ENCODE measurements around the gene TIGD2.
"Not testable (repeated sequence)": the region's sequence is repeated elsewhere in the genome, so short reads cannot be mapped to it uniquely, and the experiment has no call there.

Gene TIGD2

DNA sequence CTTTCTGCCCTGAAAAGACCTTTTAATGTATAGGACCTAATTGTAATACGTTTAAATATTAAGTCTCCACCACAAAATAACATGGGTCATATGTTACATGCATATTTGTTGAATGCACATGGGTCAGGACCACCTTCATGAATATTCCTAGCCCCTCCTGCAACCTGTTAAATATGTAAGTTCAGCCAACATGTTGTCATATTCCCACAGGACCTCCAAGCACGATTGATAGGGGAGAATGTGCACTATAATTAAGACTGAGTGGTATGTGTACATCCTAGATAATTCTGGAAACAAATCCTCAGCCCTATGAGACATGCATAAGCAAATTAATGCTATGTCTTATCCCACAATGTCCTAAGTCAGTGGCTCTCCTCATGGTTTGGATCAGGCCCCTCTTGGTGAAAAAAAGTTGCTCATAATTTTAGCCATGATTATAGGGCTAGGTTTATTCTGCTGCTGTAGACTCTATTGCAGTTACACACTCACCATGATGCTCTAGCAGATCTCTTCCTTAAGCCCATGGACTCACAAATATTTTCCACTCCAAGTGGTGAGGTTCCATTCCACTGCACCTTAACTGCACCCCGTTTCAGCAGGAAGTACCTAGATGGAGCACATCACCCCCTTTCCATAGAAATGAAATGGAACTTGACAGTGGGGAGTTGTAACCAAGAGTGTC is 10.2 kb downstream of the TIGD2 start:
- no peak for DNase-seq

DNA sequence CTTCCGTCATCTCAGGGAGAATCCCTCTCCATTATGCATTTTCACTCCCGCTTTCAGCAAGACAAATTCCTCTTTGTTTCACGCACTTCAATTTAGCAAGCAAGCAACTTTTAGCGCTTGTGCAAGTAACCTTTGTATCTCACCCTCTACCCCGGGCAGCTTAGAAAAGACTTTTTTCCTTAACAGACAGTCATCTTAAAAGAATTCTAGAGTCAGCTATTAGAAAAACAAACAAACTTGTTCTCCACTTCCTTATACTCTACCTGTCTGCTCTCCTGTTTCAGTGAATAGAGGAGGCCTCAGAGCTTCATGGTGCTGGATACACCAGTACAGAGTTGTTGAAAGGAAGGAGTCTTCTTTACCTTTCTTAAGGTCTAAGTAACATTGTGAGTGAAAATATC is 12.1 kb downstream of the TIGD2 start:
- DNase-seq: no peak

DNA sequence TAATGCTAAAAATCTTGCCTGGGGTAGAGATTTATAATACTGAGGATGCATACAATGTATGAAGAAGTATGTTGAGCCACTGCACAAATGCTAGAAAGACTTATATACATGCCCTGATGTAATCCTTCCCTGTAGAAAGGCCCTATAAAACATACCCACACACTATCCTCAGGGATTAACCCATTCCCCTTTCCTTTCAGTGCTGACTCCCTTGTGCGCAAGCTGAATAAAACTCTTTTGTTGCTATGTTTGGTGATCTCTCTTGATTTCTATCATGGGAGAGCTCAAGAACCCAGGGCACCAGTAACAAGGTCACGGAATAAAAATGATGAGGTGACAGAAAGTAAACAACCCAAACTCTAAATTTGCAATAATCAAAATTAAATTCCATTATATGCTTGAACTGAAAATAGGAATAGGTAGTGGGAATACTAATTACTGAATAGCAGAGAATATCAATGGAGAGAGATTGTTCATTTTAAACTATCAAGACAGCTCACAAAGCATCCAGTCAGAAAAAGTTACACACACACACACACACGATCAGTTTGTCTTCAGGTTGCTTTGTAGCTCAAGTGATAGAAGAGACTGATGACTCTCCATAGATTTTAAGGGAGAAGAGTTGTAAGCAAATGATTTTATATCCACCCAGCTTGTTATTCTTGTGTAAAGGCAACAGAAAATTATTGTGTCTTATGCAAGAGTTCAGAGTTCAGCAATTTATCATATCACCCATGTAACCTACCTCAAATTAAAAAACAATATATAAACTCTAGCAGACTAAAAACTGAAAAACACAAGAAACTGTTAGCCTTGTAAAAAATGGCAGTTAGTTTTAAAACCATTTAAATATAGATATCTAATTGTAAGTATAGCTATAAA is 14.8 kb downstream of the TIGD2 start:
- DNase-seq: no peak

DNA sequence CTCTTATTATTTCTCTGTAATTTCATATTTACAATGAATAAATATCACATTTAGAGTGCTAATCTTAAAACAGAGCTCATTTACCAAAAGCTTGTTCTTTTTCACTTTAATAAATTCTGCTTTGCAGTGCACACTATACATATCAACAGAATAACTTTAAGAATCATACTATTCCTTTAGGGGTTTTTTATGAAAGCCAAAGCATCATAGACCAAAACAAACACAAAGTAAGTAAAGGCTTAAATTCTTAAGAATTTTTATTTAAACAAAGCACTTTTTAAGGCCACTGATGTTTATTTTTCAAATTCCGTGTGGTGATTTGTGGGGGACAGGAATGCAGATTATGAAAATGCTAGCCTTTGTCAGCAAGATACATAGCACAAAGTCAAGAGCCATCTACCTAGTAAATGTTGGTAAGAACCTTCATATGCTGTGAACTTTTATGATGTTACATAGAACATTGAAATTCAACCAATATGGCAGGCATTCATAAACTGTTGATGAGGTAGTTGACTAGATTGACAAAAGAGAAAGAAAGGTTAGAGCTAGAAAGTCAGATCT is 17.8 kb downstream of the TIGD2 start:
- no peak for DNase-seq

DNA sequence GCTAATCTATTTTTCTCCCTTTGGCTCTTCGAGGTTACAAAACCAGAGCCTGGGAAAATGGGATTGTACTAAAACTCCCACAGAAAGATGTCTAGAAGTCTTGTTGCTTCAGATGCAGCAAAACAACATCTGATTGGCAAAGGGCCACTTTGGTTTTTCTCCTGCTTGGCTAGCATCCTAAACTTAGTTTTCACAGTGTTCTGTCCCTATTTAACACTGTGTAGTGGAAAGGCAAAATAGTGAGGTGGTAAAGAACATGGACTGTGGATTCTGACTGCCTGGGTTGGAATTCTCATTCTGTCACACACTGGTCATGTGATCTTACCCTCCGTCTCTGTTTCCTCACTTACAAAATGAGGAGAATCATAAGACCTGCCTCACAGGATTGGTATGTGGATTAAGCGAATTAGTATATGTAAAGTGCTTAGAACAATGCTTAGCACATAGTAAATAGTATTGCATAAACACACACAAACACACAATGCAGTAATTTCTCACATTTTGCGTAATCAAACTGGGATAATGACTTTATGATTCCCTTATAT is 23.5 kb downstream of the TIGD2 start:
- DNase-seq: no peak

DNA sequence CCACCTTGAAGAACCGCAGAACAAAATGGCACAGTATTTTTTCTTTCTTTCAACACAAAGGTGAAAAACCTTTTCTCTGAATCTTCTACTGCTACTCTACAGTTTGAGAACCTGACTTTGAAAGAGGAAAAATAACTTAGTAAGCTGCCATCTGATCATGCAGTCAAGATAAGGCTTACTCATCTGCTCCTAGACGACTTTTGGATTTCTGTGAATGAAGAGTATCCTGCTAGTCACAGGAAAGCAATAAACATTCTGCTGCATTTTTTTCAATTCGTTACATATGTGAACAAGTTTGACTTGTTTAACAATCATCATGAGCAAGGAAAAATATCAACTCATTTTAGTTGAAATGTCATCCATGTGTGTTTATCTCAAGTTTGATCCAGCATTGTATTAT is 25.2 kb downstream of the TIGD2 start:
- no peak for DNase-seq

DNA sequence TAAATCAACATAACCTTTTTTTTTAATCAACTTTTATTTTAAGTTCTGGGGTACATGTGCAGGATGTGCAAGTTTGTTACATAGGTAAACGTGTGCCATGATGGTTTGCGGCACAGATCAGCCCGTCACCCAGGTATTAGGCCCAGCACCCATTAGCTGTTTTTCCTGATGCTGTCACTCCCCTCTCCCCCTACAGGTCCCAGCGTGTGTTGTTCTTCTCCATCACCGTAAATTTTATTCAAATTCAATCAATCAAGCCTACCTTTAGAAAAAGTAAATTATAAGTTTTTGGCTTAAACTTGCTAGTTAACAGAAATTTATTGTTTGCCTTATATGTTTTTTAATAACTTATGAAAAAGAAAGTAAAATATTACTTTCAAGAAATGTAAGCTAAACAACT is 25.9 kb downstream of the TIGD2 start:
- DNase-seq: no peak

DNA sequence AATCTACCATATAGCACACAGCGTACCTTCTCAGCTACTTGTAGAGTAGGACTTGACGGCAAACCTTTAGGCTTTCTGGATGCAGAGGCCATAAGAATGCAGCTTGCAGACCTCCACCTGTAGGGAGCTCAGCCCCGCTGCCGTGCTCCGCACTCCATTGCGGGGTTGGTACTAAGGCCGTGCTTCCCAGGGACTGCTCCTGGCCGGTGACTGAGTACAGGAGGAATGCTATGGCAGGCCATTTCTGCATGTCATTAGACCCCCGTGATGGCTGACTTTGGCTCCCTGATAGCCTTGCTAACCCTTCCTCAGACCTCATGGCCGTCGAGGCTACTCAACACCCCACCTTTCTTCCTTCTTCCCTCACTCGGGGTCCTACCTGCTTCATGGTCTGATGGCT is 26.4 kb downstream of the TIGD2 start:
- DNase-seq: no peak

DNA sequence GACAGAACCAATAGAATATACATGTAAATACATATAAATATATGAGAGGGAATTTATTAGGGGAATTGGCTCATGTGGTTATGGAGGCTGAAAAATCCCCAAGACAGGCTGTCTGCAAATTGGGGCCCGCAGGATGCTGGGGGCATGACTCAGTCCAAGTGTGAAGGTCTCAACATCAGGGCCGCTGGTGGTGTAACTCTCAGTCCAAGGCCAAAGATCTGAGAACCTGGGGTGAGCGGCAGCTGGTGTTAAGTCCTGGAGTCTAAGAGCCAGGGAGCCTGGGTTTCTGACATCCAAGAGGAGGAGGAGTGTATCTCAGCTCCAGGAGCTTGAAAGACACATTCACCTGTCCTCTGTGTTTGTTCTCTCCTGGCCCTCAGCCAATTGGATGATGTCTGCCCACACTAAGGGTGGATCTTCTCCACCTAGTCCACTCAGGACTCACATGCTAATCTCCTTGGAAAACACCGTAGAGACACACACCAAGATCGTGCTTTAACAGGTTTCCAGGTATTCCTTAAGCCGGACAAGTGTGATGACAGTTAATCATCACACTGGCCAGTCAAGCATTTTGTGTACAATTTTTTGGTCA is 28.9 kb downstream of the TIGD2 start:
- no peak for DNase-seq

DNA sequence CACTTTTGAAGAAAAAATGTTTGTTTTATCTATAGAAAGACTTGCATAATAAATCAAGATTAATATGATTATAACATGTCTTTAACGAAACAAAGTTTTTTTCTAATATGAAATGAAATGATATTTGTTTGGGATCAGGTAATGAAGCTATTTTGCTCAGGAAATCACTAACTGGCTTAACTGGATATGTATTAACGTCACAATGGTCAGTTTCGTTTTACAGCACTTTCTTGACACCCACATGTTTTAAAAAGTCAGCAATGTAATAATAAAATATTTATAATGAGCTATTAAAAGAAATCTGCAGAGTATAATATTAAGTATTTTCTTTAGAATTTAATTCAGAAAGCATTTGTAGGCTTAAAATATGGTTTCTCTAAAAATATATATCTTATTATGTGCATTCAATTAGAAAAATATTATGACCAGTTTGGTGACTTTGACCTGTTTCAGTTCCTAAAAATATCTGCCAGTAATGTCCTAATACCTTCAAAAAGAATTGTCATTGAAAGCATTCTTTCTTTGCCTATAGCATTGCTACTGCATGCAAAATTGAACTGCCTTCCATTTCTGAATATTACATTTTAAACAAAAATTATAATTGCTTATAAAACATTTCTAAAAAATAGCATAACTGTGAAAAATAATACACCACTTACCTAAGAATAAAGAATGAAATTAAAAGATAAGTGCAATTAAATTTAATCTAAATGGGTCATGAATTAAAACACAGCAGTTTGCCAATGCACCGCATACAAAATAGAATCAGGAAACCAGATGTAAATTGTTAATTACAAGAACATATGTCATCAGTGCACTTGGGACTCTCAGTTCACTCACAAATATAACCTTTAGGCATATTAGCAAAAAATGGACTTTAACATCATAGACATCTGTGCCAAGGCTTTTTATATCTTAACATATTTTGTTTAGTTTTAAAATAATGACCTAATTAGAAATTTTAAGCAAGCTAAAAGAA is 31.6 kb downstream of the TIGD2 start:
- no peak for DNase-seq

DNA sequence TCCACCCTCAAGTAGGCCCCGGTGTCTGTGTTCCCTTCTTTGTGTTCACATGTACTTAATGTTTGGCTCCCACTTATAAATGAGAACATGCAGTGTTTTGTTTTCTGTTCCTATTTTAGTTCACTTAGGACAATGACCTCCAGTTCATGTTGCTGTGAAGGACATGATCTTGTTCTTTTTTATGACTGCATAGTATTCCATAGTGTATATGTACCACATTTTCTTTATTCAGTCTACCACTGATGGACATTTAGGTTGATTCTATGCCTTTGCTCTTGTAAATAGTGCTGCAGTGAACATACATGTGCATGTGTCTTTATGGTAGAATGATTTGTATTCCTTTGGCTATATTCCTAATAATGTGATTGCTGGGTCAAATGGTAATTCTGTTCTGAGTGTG is 33.3 kb downstream of the TIGD2 start:
- DNase-seq: not testable (repeated sequence)

DNA sequence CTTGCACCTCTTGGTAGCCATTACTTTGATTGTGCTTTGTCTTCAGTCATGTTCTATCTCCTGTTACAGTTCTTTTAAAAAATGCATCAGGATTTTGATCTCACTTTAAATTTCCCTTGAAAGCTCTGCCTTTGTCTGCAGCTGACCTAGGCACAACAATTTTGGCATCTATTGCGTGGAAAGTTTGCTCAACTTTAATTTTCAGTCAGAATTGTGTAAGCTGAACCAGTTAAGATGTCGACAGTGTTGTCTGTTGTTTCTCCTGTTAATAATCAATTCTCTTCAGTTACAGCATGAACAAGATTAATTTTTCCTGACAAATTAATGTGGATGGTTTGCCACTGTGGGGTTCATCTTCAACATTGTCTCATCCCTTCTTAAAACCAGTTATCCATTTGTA is 34.9 kb downstream of the TIGD2 start:
- DNase-seq: no peak

DNA sequence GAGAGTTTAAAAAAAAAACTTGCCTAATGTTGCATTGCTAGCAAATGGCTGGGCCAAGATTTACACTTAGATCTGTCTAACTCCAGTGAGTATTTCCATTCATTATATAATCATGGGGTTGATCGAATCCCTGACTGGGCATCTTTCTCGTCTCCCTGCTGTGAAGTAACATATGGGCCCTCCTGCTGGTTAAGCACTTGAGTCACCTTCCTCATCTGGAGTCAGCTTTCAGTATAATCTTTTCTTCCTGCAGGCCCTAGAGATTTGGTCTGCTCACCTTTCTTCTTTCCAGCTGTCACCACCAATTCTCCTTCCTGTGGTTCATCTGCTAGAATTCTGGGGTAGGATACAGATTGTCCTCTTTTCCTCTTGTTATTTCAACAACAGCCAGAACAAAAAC is 41.6 kb downstream of the TIGD2 start:
- DNase-seq: no peak

DNA sequence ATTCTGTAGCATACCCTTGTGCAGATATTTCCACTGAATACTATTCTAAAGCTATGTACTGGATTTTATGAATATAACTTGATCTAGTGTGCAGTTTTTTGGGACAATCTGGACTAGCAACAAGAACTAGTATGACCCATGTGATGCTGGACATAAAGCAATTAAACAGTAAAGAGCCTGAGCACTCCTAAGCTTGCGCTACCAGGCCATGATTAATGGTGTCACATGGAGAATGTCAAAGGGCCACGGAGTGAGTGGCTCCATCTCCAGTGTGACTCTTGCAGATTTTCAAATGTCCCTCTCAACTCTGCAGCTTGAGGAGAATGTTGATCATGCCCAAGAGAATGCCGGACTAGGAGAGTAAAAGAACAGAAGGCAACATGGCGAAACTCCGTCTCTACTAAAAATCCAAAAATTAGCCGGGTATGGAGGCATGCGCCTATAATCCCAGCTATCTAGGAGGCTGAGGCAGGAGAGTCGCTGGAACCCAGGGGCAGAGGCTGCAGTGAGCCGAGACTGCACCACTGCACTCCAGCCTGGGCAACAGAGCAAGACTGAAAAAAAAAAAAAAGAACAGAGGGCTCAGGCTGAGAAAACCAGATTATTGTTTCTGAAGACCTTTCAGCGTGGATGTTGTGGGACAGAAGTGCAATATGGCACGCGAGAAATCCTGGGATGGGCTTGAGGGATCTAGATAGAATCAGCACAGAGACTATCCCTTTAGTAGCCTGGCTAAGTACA is 45.0 kb downstream of the TIGD2 start:
- DNase-seq: no peak

DNA sequence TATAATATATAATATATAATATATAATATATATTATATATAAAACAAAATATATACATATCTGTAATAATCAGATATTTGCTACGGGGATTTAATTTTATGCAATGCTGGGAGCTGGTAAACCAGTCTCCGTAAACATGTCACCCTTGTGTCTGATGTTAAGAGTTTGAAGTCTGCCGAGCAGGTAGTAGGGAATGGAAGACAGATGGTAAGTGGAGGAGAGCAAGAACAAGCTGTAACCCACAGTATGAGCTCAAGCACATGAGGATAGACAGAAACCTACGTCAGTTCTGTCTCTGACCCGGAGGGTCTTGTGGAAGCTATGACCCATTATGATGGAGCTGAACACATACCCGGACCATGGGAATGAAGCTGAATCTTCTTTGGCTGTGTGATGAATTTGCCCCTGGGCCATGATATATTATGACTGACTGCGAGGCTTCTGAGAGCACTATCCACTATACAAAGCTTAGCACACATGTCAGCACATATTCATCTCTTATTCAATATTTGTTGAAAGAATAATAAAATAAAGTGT is 46.2 kb downstream of the TIGD2 start:
- no peak for DNase-seq

DNA sequence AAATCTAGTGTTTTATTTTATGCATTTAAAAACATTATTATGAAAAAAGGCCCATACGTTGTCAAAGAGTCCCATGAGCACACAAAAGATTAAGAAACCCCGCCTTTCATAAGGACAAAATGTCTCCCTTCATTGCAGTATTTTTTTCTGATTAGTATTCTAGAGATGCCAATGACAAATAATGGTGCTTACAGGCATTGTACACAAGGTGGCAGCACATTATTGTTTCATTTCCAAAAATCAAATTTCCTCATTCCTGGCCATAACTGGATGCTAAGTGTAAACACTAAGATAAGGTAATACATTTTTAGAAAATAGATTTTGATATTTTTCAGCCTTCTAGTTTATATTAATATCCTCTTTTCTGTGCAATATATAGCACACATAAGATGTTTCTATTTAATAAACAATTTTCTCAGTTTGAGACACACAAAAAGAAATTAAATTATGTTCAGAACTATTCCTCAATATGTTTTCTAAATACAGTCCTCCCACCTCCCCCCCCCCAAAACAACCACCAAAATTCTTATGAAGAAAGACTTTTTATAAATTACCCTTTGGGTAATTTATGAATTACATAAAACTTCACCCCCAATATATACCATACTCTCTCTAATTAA is 47.7 kb downstream of the TIGD2 start:
- DNase-seq: peak in 1 of 2 donors; percentile 50

DNA sequence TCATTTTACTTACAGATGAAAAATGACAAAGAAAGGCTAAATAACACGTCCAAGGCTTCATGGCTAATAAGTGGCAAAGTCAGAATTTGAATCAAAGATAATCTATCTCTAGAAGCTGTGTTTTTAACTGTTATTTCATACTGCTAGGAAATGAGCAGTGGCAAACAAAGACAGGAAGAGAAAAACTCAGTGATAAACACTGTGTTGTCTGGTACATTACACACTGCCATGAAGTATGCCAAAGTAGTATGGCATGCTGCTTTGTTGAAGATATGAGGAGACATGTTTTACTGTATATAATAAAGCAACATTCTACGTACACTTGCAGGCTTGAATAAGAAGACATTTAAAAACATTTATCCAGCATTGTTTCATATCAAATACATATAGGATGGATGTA is 49.5 kb downstream of the TIGD2 start:
- DNase-seq: no peak

DNA sequence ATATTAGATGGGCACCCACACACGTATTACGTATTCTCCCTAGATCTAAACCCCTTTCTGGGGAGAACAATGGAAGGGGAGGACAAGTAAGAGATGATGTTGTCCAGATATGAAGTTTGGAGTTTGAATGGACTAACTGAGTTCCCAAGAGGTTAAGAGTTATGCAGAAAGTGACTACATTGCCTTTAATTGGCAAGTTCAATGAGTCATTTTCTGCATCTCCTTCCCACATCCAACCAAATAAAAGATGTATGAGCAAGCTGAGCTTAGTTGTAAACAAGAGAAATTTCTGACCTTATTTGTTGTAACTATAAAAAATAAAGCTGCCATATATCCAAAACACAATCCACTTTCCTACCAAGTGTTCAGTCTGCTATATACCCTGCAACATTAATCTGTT is 50.5 kb downstream of the TIGD2 start:
- DNase-seq: no peak

DNA sequence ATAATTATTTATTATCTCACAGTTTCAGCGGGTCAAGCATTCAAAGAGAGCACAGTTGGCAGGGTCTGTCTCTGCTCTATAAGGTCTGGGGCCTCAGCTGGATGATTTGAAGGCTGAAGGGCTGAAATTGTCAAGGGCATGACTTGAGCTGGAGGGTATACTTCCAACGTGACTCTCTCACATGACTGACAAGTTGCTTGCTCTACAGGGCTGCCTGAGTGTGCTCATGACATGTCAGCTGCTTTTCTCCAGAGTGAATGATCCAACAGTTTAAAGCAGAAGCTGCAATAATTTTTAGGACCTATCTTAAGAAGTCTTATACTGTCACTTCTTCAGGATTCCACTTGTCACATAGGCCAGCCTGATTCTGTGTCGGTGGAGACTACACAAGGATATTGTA is 51.2 kb downstream of the TIGD2 start:
- no peak for DNase-seq

DNA sequence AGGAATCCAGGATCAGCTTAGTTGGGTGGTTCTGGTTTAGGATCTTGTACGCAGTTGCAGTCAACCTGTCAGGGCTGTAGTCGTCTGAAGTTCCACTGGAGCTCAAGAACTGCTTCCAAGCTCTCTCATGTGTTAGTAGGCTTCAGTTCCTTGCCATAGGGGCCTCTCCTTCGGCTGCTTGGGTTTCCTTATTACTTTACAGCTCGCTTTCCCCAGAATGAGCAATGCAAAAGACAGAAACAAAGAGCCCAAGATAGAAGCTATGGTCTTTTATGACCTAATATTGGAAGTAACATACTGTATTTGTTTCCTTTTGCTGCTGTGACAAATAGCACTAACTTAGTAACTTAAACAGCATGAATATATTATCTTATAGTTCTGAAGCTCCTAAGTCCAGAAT is 51.7 kb downstream of the TIGD2 start:
- no peak for DNase-seq

DNA sequence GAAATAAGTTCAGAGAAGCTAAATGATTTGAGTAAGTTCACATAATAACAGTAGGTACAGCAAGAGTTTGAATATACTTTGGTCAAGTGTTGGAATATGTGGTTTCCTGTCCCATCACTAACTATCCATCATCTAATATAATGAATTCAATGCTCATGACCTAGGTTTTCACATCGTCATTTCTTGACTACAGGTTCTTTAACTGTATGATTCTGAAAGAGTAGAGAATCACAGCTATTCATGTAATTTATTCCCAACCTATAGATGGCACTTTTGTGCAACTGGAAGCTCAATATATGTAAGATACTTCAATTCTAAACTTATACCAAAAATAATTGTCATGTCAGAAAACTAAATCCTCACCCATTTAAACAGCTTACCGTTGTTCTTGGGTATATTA is 53.1 kb downstream of the TIGD2 start:
- DNase-seq: no peak
